PC-9 (cell line): ENCODE results near the gene PALLD.

Source experiments
- EZH2 ChIP-seq: fragments of 200-600 bp; sonication (generic); IDR thresholded peaks from 2 replicates; pipeline ENCODE4 v1.8.0; 2017; ENCODE audit warnings: antibody characterized with exemption, low read depth
- TF ChIP-seq, protein P1 (sequence below): fragments of 200-600 bp; sonication (generic); conservative IDR thresholded peaks from 2 replicates; pipeline ENCODE4 v1.6.1; 2017; ENCODE audit warnings: mixed run types, antibody characterized with exemption, mild to moderate bottlenecking, moderate library complexity

DNA sequence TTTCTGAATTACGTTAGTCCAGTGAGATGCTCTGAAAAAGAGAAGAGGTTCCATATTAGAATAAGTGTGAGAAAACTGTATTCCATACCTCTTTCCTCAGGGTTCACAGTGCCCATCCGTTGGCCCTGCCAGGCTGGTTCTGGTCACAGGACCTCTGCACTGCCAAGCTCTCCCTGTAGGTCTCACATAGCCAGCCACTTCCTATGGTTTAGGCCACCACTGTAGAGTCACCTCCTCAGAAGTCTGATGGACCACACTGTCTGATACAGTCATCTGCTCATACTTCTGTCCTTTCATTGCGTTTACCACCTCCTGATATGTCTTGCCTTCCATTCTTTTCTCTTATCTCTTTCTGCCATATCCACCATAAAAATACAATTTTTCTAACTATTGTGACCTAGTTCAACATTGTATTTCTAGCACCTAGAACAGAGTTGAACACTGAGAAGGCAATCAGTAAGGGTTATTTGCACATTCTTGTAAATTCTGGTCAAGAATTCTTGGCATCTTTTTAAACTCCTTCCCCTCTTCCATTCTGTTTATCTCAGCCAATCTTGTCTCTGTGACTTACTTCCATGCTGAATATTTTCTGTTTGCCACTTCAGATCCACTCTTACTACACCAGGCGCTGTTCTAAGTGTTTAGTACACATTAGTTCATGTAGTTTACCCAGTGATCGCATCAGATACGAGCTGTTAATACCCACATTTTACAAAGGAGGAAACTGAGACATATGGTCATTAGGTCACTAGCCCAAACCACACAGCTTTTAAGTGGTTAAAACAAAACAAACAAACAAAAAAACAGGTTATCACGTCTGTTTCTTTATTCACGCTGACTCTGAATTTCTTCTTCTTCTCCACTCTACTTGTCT lies 387.6 kb downstream of the PALLD start:
- TF ChIP-seq, protein P1, sequence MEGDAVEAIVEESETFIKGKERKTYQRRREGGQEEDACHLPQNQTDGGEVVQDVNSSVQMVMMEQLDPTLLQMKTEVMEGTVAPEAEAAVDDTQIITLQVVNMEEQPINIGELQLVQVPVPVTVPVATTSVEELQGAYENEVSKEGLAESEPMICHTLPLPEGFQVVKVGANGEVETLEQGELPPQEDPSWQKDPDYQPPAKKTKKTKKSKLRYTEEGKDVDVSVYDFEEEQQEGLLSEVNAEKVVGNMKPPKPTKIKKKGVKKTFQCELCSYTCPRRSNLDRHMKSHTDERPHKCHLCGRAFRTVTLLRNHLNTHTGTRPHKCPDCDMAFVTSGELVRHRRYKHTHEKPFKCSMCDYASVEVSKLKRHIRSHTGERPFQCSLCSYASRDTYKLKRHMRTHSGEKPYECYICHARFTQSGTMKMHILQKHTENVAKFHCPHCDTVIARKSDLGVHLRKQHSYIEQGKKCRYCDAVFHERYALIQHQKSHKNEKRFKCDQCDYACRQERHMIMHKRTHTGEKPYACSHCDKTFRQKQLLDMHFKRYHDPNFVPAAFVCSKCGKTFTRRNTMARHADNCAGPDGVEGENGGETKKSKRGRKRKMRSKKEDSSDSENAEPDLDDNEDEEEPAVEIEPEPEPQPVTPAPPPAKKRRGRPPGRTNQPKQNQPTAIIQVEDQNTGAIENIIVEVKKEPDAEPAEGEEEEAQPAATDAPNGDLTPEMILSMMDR: no peak
- TF ChIP-seq EZH2: no peak
